Measurements from ENCODE around the gene SMAP2. TPM values are rescaled to one million over a fixed set of nuclear protein-coding genes. Genes with fewer than 3 reads are reported as not detected.
A peak's percentile ranks its signal among the peaks of the same experiment; 100 is the strongest.

The SMAP2 gene
- total RNA-seq, 1 experiment from 2014 or later = 8.2 TPM

GRCh38 chr1:40383095-40383487 is 9.6 kb downstream of the SMAP2 start:
- Histone ChIP-seq H3K56ac (ENCODE audit: insufficient read length, low read depth, low read length) (no peak overlapping the region), H3K14ac (ENCODE audit: insufficient read depth, low read length) (peak overlapping the region; percentile 45; the same call in 1 of the 2 replicates), H3K9me3 (ENCODE audit: control insufficient read depth, low read depth, low read length) (no peaks in the 10 kb centered on the region), H3K18ac (ENCODE audit: insufficient read length, low read depth, low read length) (no peak overlapping the region), H2BK20ac (ENCODE audit: low read depth, low read length, poor library complexity, severe bottlenecking) (no peak overlapping the region), H4K5ac (ENCODE audit: insufficient read length, low read depth, low read length) (no peak overlapping the region), H3K27me3 (ENCODE audit: insufficient read depth, low read length) (no peaks in the 10 kb centered on the region), H3T11ph (ENCODE audit: low read length) (no peak overlapping the region), H4K20me1 (ENCODE audit: control insufficient read depth, insufficient read depth, insufficient read length) (no peaks in the 10 kb centered on the region), H2BK5ac (ENCODE audit: insufficient read length, low read length) (no peak overlapping the region), H4K8ac (replicated peaks; ENCODE audit: insufficient read length, low read depth, low read length) (no peak overlapping the region), H3K79me2 (ENCODE audit: insufficient read depth, low read length) (no peaks in the 10 kb centered on the region), H3K9ac (ENCODE audit: extremely low read depth, insufficient read length, low read length) (no peak overlapping the region), H3K79me1 (ENCODE audit: insufficient read depth, low read depth, low read length, poor library complexity, severe bottlenecking) (no peaks in the 10 kb centered on the region), H2AK5ac (ENCODE audit: insufficient read length, low read length) (no peak overlapping the region), H4K91ac (ENCODE audit: insufficient read length, low read depth, low read length) (no peak overlapping the region), H3K4ac (ENCODE audit: low read depth, low read length) (no peak overlapping the region), H3K4me2 (ENCODE audit: insufficient read depth, insufficient read length, low read length) (peak overlapping the region; percentile 10), H3K23ac (ENCODE audit: insufficient read length, low read depth, low read length) (no peak overlapping the region), H3K23me2 (ENCODE audit: insufficient read length, low read depth, low read length, poor library complexity, severe bottlenecking) (no peaks in the 10 kb centered on the region), H2BK120ac (ENCODE audit: low read depth, low read length, poor library complexity, severe bottlenecking) (no peak overlapping the region), H2AFZ (ENCODE audit: low read length) (no peak overlapping the region), H2BK15ac (ENCODE audit: low read depth, low read length) (no peak overlapping the region), H3K4me1 (ENCODE audit: insufficient read depth, low read length) (no peaks in the 10 kb centered on the region), H2BK12ac (ENCODE audit: insufficient read length, low read depth, low read length) (no peak overlapping the region), H3K27ac (ENCODE audit: insufficient read length, low read depth, low read length) (no peak overlapping the region)
- Mint-ChIP-seq H3K27me3 (ENCODE audit: low read depth) (no peaks in the 10 kb centered on the region), H3K4me1 (peaks cover 7 to 9% of the 10 kb centered on the region in 2 experiments), H3K27ac (peak overlapping the region; percentile 38 to 74 (median 71); a peak in 6 of 7 replicates), H3K9me3 (no peaks in the 10 kb centered on the region), H3K36me3 (ENCODE audit: insufficient read depth in 1 of 3, low read depth in 3 of 3) (peaks cover 0 to 2% (median 0%) of the 10 kb centered on the region in 3 experiments; a peak in 2 of 7 replicates), H3K4me3 (peak overlapping the region in 1 of 2 experiments; percentile 30; a peak in 2 of 5 replicates)
- TF ChIP-seq CTCF (conservative IDR thresholded peaks at IDR 0.05) = no peak
- no CpG with 5 or more reads among the region's 7 CpGs for WGBS (ENCODE audit: extremely low coverage, insufficient read length, low lambda C conversion rate)
- DNase-seq = peak; percentile 55

Measured in H9 (cell line).